Spleen (tissue), 11 donors: Measurements from ENCODE around the gene UNC119B. TPM values are rescaled to one million over a fixed set of nuclear protein-coding genes. Genes with fewer than 3 reads are reported as not detected.
A peak's percentile ranks its signal among the peaks of the same experiment; 100 is the strongest.

ENCODE experiments used
- DNase-seq: peaks from one replicate; pipeline ENCODE4 v3.0.0-alpha.2; 2020
- H3K27ac ChIP-seq, 8 donors: fragments of 200-600 bp; sonication (generic) in 7 of 8; 1 replicate in 4 of 8; 2 replicates in 4 of 8; pipeline versions ENCODE4 v1.5.0 to v1.8.0; 2016 to 2021; ENCODE audit warnings: inconsistent platforms in 4 of 8, mild to moderate bottlenecking in 4 of 8, moderate library complexity in 1 of 8
- H3K27me3 ChIP-seq, 7 donors: fragments of 200-600 bp; sonication (generic) in 6 of 7; replicated peaks in 1 of 7; 1 replicate in 4 of 7; 2 replicates in 3 of 7; pipeline versions ENCODE4 v1.5.0 to v1.8.0; 2016 to 2021; ENCODE audit warnings: inconsistent platforms in 3 of 7, mild to moderate bottlenecking in 1 of 7
- H3K36me3 ChIP-seq, 6 donors: fragments of 200-600 bp; sonication (generic) in 5 of 6; 1 replicate in 4 of 6; 2 replicates in 2 of 6; pipeline versions ENCODE4 v1.5.0 to v1.8.0; 2016 to 2021; ENCODE audit warnings: inconsistent platforms in 2 of 6
- H3K4me1 ChIP-seq, 6 donors: fragments of 200-600 bp; sonication (generic) in 5 of 6; 1 replicate in 3 of 6; 2 replicates in 3 of 6; pipeline versions ENCODE4 v1.5.0 to v1.8.0; 2016 to 2021; ENCODE audit warnings: inconsistent platforms in 3 of 6
- H3K4me3 ChIP-seq, 8 donors: fragments of 200-600 bp; sonication (generic) in 7 of 8; 1 replicate in 4 of 8; 2 replicates in 4 of 8; pipeline versions ENCODE4 v1.5.0 to v1.8.0; 2016 to 2021; ENCODE audit warnings: inconsistent platforms in 4 of 8, mild to moderate bottlenecking in 4 of 8, moderate library complexity in 2 of 8
- H3K9me3 ChIP-seq, 8 donors: fragments of 200-600 bp; sonication (generic) in 7 of 8; 1 replicate in 4 of 8; 2 replicates in 4 of 8; pipeline versions ENCODE4 v1.5.0 to v1.8.0; 2016 to 2021; ENCODE audit warnings: inconsistent platforms in 4 of 8
- CTCF ChIP-seq, 11 experiments: fragments of 200-600 bp in 7 of 11; fragments of 450-650 bp in 4 of 11; sonication (generic) in 4 of 11; IDR thresholded peaks in 8 of 11; conservative IDR thresholded peaks in 3 of 11; 1 replicate in 7 of 11; 2 replicates in 4 of 11; pipeline versions ENCODE4 v1.4.0 to v1.8.0; 2016 to 2021; ENCODE audit warnings: antibody characterized with exemption in 11 of 11, inconsistent platforms in 4 of 11, mild to moderate bottlenecking in 1 of 11
- POLR2A ChIP-seq, 3 donors: fragments of 450-650 bp; IDR thresholded peaks; one replicate each; pipeline ENCODE4 v1.5.1; 2017; ENCODE audit warnings: antibody characterized with exemption in 3 of 3, mild to moderate bottlenecking in 1 of 3
- POLR2AphosphoS5 ChIP-seq, 3 donors: sonication (generic); formaldehyde crosslinking; IDR thresholded peaks; one replicate each; pipeline ENCODE4 v1.5.1; 2017; ENCODE audit warnings: antibody characterized with exemption in 3 of 3
- WGBS, 5 donors: extraction: QIAGEN DNeasy Blood & Tissue Kit in 3 of 5; methylation state at CpG; one replicate each; pipeline versions ENCODE4 v1.1.5 to v1.1.7; 2013 to 2018; 5-methylcytosine and 5-hydroxymethylcytosine counted together
- intact Hi-C: fragments of 100-400 bp; cut with DNase I; formaldehyde crosslinking; loops from one replicate; pipeline ENCODE4 v1.15.0; 2023; ENCODE audit warnings: low total_unique reads
- polyA plus RNA-seq, 3 donors: library from polyadenylated mRNA; stranded (reverse); fragments of 200-250 nt; gene quantifications; one replicate each; pipeline ENCODE4 v1.2.1, GENCODE V29; 2013
- total RNA-seq, 7 donors: library from RNA; depleted of rRNA in 3 of 7; stranded (reverse); fragments of >200 nt in 3 of 7; fragmentation: NEBNext Ultra II Directional in 4 of 7; extraction: Animal tissue kit (Norgen Biotek cat#: 25700) in 4 of 7; gene quantifications; one replicate each; pipeline versions ENCODE4 v1.1.0 to v1.2.1, GENCODE V29; 2016 to 2021
- donor health status: healthy with polysubstance abuse.
- donor health status: DM: no; HTN: no; CAD: no; lungs with moderate emphysema.
- donor health status: DM: no; HTN: no; CAD: no.
- donor health status: Bipolar disorder and iron deficiency.
- donor health status: healthy.
- donor health status: DM: no; HTN: no; CAD: no.
- donor health status: DM: yes; HTN: yes; CAD: no.

UNC119B gene
- total and polyA plus RNA-seq, 10 donors = 5.5 to 32.2 (median 20.0) TPM

GRCh38 chr12:120693848-120694247, 16.4 kb upstream of the UNC119B start:
- peaks cover 12 to 62% (median 46%) of the 10 kb centered on the region in 6 donors for H3K36me3 ChIP-seq
- H3K4me1 ChIP-seq = peaks cover 21 to 73% (median 46%) of the 10 kb centered on the region in 6 donors

GRCh38 chr12:120696626-120697025, 13.6 kb upstream of the UNC119B start:
- intact Hi-C loops = no loop called here
- H3K36me3 ChIP-seq = peaks cover 14 to 90% (median 69%) of the 10 kb centered on the region in 6 donors
- H3K9me3 ChIP-seq = no peaks in the 10 kb centered on the region
- no peak overlapping the region for H3K27ac ChIP-seq
- TF ChIP-seq POLR2A (IDR thresholded peaks at IDR 0.05) (no peak), CTCF (IDR thresholded peaks at IDR 0.05 in 8 of 11, conservative IDR thresholded peaks at IDR 0.05 in 3 of 11) (no peak), POLR2AphosphoS5 (IDR thresholded peaks at IDR 0.05) (no peak)
- DNase-seq = no peak
- 81 to 93% (median 87%) methylated on average over 6 of the region's 6 CpGs for WGBS, 5 donors
- peaks cover 5 to 53% (median 29%) of the 10 kb centered on the region in 6 donors for H3K4me1 ChIP-seq
- no peaks in the 10 kb centered on the region for H3K27me3 ChIP-seq
- no peak overlapping the region for H3K4me3 ChIP-seq

More at GRCh38 chr12:120693848-120694247, 16.4 kb upstream of the UNC119B start:
- WGBS, 5 donors = 89 to 96% (median 94%) methylated on average over 4 of the region's 4 CpGs
- Histone ChIP-seq H3K4me3 (no peak overlapping the region), H3K9me3 (no peaks in the 10 kb centered on the region), H3K27ac (no peak overlapping the region), H3K27me3 (no peaks in the 10 kb centered on the region)
- no peak for DNase-seq
- intact Hi-C loops = no loop called here
- no peak for TF ChIP-seq CTCF (IDR thresholded peaks at IDR 0.05 in 8 of 11, conservative IDR thresholded peaks at IDR 0.05 in 3 of 11)
- no peak for TF ChIP-seq POLR2A (IDR thresholded peaks at IDR 0.05)
- TF ChIP-seq POLR2AphosphoS5 (IDR thresholded peaks at IDR 0.05) = no peak

DNA sequence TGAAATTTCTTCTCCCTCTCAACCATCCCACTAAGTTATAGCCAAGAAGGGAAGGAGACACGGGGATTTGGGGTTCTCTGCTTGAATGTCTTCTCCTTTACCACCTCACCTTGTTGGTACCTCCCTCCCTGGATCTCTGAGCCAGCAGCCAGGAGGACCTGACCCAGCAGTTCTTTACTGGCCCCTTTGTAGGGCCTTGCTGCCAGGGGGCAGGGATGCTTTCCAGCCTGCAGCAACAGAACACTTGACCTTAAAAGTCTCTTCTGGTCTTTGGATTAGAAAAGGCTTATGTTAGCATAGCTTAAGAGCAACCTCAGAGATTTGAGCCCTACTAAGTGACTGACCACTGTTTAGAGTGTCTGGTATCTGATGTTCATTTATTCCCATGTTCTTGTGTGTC, 12.9 kb upstream of the UNC119B start:
- H3K9me3 ChIP-seq = no peaks in the 10 kb centered on the region
- DNase-seq = no peak
- intact Hi-C loops = no loop called here
- H3K4me3 ChIP-seq = no peak overlapping the region
- TF ChIP-seq POLR2AphosphoS5 (IDR thresholded peaks at IDR 0.05) (no peak), CTCF (IDR thresholded peaks at IDR 0.05 in 8 of 11, conservative IDR thresholded peaks at IDR 0.05 in 3 of 11) (no peak), POLR2A (IDR thresholded peaks at IDR 0.05) (no peak)
- 81 to 96% (median 88%) methylated on average over 1 of the region's 1 CpG for WGBS, 5 donors
- no peaks in the 10 kb centered on the region for H3K27me3 ChIP-seq
- peaks cover 14 to 97% (median 74%) of the 10 kb centered on the region in 6 donors for H3K36me3 ChIP-seq
- peak overlapping the region in 2 of 8 donors; percentile 77 to 84 for H3K27ac ChIP-seq
- peaks cover 0 to 51% (median 23%) of the 10 kb centered on the region in 6 donors for H3K4me1 ChIP-seq

DNA sequence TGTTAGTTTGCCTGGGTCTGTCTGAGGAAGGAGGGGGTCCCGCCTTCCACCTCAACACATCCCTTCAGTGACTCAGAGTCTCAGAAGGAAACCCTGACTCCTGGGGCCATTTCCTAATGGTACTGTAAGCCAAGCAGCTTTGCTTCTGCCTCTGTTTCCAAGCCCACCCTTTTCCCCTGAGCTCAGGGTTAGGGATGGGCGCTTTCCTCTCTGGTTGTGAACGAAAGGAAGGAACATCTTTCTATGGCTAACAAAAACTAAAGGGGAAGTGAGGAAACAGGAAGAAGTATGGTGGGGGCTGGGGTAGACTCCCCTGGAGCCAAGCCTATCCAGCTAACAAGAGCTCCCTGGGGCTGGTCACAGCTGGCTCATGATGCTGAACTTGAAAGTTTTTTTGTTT, 11.6 kb upstream of the UNC119B start:
- Histone ChIP-seq H3K36me3 (peaks cover 14 to 100% (median 73%) of the 10 kb centered on the region in 6 donors), H3K27ac (peak overlapping the region in 7 of 8 donors; percentile 16 to 84 (median 71)), H3K4me3 (no peak overlapping the region), H3K27me3 (no peaks in the 10 kb centered on the region), H3K9me3 (no peaks in the 10 kb centered on the region), H3K4me1 (peaks cover 0 to 50% (median 25%) of the 10 kb centered on the region in 6 donors)
- no peak for DNase-seq
- intact Hi-C loops = no loop called here
- TF ChIP-seq POLR2AphosphoS5 (IDR thresholded peaks at IDR 0.05) (peak in 1 of 3 donors; percentile 7), POLR2A (IDR thresholded peaks at IDR 0.05) (no peak), CTCF (IDR thresholded peaks at IDR 0.05 in 8 of 11, conservative IDR thresholded peaks at IDR 0.05 in 3 of 11) (no peak)
- 47 to 68% (median 60%) methylated on average over 3 of the region's 3 CpGs for WGBS, 5 donors
